Measurements from ENCODE around the gene RNASE2.
"Not testable (repeated sequence)": the region's sequence is repeated elsewhere in the genome, so short reads cannot be mapped to it uniquely, and the experiment has no call there.

The RNASE2 gene

GRCh38 chr14:20985650-20986049 lies 30.4 kb downstream of the RNASE2 start:
- not testable (repeated sequence) for DNase-seq

- peak in 1 of 2 donors; percentile 2 for DNase-seq
These were observed 31.5 kb downstream of the RNASE2 start for GRCh38 chr14:20986811-20987210.

GRCh38 chr14:20988717-20989470 lies 33.6 kb downstream of the RNASE2 start:
- no peak for DNase-seq

- DNase-seq: no peak
These were observed 34.1 kb downstream of the RNASE2 start for GRCh38 chr14:20989471-20989786.

- peak; percentile 76 to 77 for DNase-seq
These were observed 34.7 kb downstream of the RNASE2 start, which contains the start of gene METTL17 for GRCh38 chr14:20989787-20990600. Gene METTL17, plus strand, starts transcription at chr14:20989980. Its CDS starts 23 bp downstream, at chr14:20990003.

GRCh38 chr14:20996521-20996920 lies 41.2 kb downstream of the RNASE2 start:
- DNase-seq: no peak

- DNase-seq: no peak
These were observed 41.8 kb downstream of the RNASE2 start for GRCh38 chr14:20997115-20997514.

GRCh38 chr14:20997564-20997963 lies 42.3 kb downstream of the RNASE2 start:
- no peak for DNase-seq

GRCh38 chr14:20998139-20998538 lies 42.9 kb downstream of the RNASE2 start:
- DNase-seq: no peak

GRCh38 chr14:20998674-20999366 lies 43.5 kb downstream of the RNASE2 start, which contains the start of gene SLC39A2:
Gene SLC39A2, plus strand, starts transcription at chr14:20999293. Its CDS starts 154 bp downstream, at chr14:20999447.
- no peak for DNase-seq

GRCh38 chr14:20999591-20999990 lies 44.3 kb downstream of the RNASE2 start:
- DNase-seq: no peak

- DNase-seq: no peak
These were observed 45.9 kb downstream of the RNASE2 start for GRCh38 chr14:21001218-21001617.

- no peak for DNase-seq
These were observed 48.6 kb downstream of the RNASE2 start for GRCh38 chr14:21003788-21004346.

All from bone marrow (tissue), 2 donors.